ENCODE results near the gene DNAH14. TPM values are rescaled to one million over a fixed set of nuclear protein-coding genes. Genes with fewer than 3 reads are reported as not detected.

Gene DNAH14
- total RNA-seq (2021; ENCODE audit: unreplicated experiment) (33.2 TPM), Bru-seq, nascent RNA (percentile 68 among the genes with signal in this experiment), BruChase-seq, experiment 1, labeled RNA remaining after a 6-hour chase (percentile 76 among the genes with signal in this experiment), BruChase-seq, experiment 2, labeled RNA remaining after a 2-hour chase (percentile 82 among the genes with signal in this experiment)
- polyA plus RNA-seq (2012) = 5.4 and 9.9 TPM in 2 replicates
- long read RNA-seq, transcript DNAH14-205 (7 exons, 1,103 nt) = major isoform, 6 of 30 reads
- long read RNA-seq, partial matches to known transcripts = 14 of 30 reads
- long read RNA-seq, other reads (novel, unspliced or antisense) = 10 of 30 reads

GRCh38 chr1:224929335-224930237, at the start of gene DNAH14:
Gene DNAH14, plus strand, starts transcription at chr1:224929675. Its CDS starts 23,028 bp downstream, at chr1:224952703.
- peaks cover 9 to 23% of the 10 kb centered on the region in 2 experiments; a peak in 3 of 4 replicates for H3K9me3 ChIP-seq (ENCODE audit: control insufficient read depth in 1 of 2, insufficient read depth in 1 of 2, low read depth in 1 of 2, low read length in 2 of 2)
- peaks cover 50% of the 10 kb centered on the region for H3K79me2 ChIP-seq (ENCODE audit: insufficient read depth, low read length)
- 0 out of 4 replicates have a peak, but pooled peaks cover 0 to 7% of the 10 kb centered on the region in 2 experiments for H3K36me3 ChIP-seq (ENCODE audit: control insufficient read depth in 1 of 2, insufficient read depth in 2 of 2, low read length in 2 of 2)
- ATAC-seq (peak; percentile 98), DNase-seq (ENCODE audit: low read depth, low spot score) (peak; percentile 83)
- no peaks in the 10 kb centered on the region for H4K20me1 ChIP-seq (ENCODE audit: insufficient read depth)
- peak within 1 kb of the TSS; percentile 93 for H3K4me2 ChIP-seq (ENCODE audit: low read length)
- peak within 1 kb of the TSS; percentile 88 for H3K27ac ChIP-seq (ENCODE audit: low read depth, low read length)
- intact Hi-C loops (cut with micrococcal nuclease) = loop anchor here (10.0 kb wide), 1 partner anchor 495 kb away; the partner anchor contains the start of gene WDR26
- H3K9ac ChIP-seq (ENCODE audit: low read length) = peak within 1 kb of the TSS; percentile 74
- H2AFZ ChIP-seq (ENCODE audit: low read depth, low read length, poor library complexity, severe bottlenecking) = peak within 1 kb of the TSS; percentile 50
- POLR2A ChIA-PET = no interaction called here
- no peaks in the 10 kb centered on the region for H3K9me2 ChIP-seq (ENCODE audit: insufficient read depth)
- BruUV-seq (replicated peaks) = no TSS peak
- peaks cover 0 to 10% of the 10 kb centered on the region in 2 experiments; a peak in 2 of 4 replicates for H3K4me1 ChIP-seq (ENCODE audit: control insufficient read depth in 1 of 2, insufficient read depth in 2 of 2, low read length in 2 of 2)
- CTCF ChIA-PET = interaction anchor here (1.1 kb wide), 2 partner anchors 277 to 417 kb away, joined by 3 to 4 read pairs; no protein-coding TSS in a partner anchor
- H3K27me3 ChIP-seq (ENCODE audit: insufficient read depth, low read length) = no peaks in the 10 kb centered on the region
- RAD21 ChIA-PET (ENCODE audit: low non-redundant PET in 1 of 2, low total read pairs in 2 of 2, uncharacterized antibody in 2 of 2, unreplicated experiment in 2 of 2) = no interaction called here
- H3K4me3 ChIP-seq (replicated peaks in 1 of 2; ENCODE audit: low read depth in 1 of 2, low read length in 2 of 2) = peak within 1 kb of the TSS; percentile 68 to 69
- TF ChIP-seq, protein P1, sequence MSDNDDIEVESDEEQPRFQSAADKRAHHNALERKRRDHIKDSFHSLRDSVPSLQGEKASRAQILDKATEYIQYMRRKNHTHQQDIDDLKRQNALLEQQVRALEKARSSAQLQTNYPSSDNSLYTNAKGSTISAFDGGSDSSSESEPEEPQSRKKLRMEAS (IDR thresholded peaks at IDR 0.05) = peak; percentile 95
- TF ChIP-seq CTCF (IDR thresholded peaks at IDR 0.05 in 2 of 3, conservative IDR thresholded peaks at IDR 0.05 in 1 of 3; ENCODE audit: borderline replicate concordance in 1 of 3, insufficient read depth in 1 of 3, low read depth in 2 of 3, low read length in 2 of 3) = no peak
- peak; percentile 80 for TF ChIP-seq CBX3 (IDR thresholded peaks at IDR 0.05; ENCODE audit: low read depth)
- TF ChIP-seq SRF (IDR thresholded peaks at IDR 0.05; ENCODE audit: low read depth) = no peak
- TF ChIP-seq ELF1 (IDR thresholded peaks at IDR 0.05; ENCODE audit: borderline replicate concordance, low read depth) = no peak
- 0 out of 2 replicates have a peak, but pooled peaks have one; percentile 2 for TF ChIP-seq RAD21 (IDR thresholded peaks at IDR 0.05; ENCODE audit: low read depth)
- TF ChIP-seq ZNF274 (IDR thresholded peaks at IDR 0.05; ENCODE audit: low read depth, low read length) = no peak
- TF ChIP-seq, protein P2, sequence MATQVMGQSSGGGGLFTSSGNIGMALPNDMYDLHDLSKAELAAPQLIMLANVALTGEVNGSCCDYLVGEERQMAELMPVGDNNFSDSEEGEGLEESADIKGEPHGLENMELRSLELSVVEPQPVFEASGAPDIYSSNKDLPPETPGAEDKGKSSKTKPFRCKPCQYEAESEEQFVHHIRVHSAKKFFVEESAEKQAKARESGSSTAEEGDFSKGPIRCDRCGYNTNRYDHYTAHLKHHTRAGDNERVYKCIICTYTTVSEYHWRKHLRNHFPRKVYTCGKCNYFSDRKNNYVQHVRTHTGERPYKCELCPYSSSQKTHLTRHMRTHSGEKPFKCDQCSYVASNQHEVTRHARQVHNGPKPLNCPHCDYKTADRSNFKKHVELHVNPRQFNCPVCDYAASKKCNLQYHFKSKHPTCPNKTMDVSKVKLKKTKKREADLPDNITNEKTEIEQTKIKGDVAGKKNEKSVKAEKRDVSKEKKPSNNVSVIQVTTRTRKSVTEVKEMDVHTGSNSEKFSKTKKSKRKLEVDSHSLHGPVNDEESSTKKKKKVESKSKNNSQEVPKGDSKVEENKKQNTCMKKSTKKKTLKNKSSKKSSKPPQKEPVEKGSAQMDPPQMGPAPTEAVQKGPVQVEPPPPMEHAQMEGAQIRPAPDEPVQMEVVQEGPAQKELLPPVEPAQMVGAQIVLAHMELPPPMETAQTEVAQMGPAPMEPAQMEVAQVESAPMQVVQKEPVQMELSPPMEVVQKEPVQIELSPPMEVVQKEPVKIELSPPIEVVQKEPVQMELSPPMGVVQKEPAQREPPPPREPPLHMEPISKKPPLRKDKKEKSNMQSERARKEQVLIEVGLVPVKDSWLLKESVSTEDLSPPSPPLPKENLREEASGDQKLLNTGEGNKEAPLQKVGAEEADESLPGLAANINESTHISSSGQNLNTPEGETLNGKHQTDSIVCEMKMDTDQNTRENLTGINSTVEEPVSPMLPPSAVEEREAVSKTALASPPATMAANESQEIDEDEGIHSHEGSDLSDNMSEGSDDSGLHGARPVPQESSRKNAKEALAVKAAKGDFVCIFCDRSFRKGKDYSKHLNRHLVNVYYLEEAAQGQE (IDR thresholded peaks at IDR 0.05; ENCODE audit: low read depth) = no peak
- TF ChIP-seq ZFX (IDR thresholded peaks at IDR 0.05) = peak; percentile 85
- TF ChIP-seq YY1 (IDR thresholded peaks at IDR 0.05; ENCODE audit: extremely low read depth, insufficient replicate concordance, low read depth, low read length) = no peak
- no peak for TF ChIP-seq ATF3 (IDR thresholded peaks at IDR 0.05)
- TF ChIP-seq POLR2AphosphoS5 (IDR thresholded peaks at IDR 0.05; ENCODE audit: low read depth, low read length) = peak; percentile 95
- no peak for TF ChIP-seq ZBTB33 (IDR thresholded peaks at IDR 0.05; ENCODE audit: extremely low read depth, insufficient replicate concordance, low read length)
- peak; percentile 66; the same call in 1 of the 2 replicates for TF ChIP-seq SIN3A (IDR thresholded peaks at IDR 0.05; ENCODE audit: low read depth)
